Stomach (tissue), 4 donors: ENCODE data around the gene FREM3.

Source experiments
- EP300 ChIP-seq: sonication (generic); formaldehyde crosslinking; IDR thresholded peaks from one replicate; pipeline ENCODE4 v1.6.1; 2017; ENCODE audit warnings: antibody characterized with exemption
- POLR2A ChIP-seq, 4 donors: fragments of 450-650 bp; IDR thresholded peaks; one replicate each; pipeline ENCODE4 v1.6.1; 2016; ENCODE audit warnings: antibody characterized with exemption in 4 of 4, control low read depth in 2 of 4, mild to moderate bottlenecking in 1 of 4, moderate library complexity in 1 of 4
- POLR2AphosphoS5 ChIP-seq, 3 donors: sonication (generic); formaldehyde crosslinking; IDR thresholded peaks; one replicate each; pipeline ENCODE4 v1.6.1; 2016; ENCODE audit warnings: antibody characterized with exemption in 3 of 3
- TF ChIP-seq, protein P1 (sequence below), 7 experiments: fragments of 450-650 bp in 4 of 7; fragments of 200-600 bp in 3 of 7; sonication (generic) in 3 of 7; IDR thresholded peaks; one replicate each; pipeline ENCODE4 v1.5.1; 2016 to 2019; ENCODE audit warnings: antibody characterized with exemption in 7 of 7, control low read depth in 2 of 7, mild to moderate bottlenecking in 1 of 7

DNA sequence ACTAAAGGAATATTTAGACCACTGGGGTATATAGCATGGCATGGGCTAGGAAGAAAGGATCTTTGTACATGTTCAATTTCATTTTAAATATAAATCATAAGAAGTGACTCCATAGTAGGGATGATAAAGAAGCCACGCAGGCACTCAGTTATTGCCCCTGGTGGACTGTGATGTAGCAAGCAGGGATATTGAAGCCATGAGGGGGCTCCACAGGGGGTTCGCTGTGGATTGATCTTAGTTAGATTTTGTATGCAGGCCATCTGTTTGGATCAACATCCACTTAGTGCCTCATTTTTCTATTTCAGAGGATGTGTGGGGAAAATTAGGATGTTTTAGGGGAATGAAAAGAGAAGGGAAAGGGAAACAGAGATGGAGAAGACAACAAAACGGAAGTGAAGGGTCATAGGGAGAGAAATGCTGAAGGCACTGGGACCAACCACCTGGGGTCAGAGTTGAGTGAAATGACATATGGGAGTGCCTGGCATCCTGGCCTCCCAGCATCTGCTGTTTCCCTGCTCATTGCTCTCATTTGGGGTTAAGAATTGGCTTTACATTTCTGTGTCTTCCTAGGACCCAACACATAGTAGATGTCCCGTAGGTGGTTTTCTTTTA, 11.2 kb upstream of the FREM3 start:
- TF ChIP-seq POLR2AphosphoS5 (IDR thresholded peaks at IDR 0.05) (no peak), POLR2A (IDR thresholded peaks at IDR 0.05) (no peak), EP300 (no peak)
- TF ChIP-seq, protein P1, sequence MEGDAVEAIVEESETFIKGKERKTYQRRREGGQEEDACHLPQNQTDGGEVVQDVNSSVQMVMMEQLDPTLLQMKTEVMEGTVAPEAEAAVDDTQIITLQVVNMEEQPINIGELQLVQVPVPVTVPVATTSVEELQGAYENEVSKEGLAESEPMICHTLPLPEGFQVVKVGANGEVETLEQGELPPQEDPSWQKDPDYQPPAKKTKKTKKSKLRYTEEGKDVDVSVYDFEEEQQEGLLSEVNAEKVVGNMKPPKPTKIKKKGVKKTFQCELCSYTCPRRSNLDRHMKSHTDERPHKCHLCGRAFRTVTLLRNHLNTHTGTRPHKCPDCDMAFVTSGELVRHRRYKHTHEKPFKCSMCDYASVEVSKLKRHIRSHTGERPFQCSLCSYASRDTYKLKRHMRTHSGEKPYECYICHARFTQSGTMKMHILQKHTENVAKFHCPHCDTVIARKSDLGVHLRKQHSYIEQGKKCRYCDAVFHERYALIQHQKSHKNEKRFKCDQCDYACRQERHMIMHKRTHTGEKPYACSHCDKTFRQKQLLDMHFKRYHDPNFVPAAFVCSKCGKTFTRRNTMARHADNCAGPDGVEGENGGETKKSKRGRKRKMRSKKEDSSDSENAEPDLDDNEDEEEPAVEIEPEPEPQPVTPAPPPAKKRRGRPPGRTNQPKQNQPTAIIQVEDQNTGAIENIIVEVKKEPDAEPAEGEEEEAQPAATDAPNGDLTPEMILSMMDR (IDR thresholded peaks at IDR 0.05) = no peak
